Spleen (tissue), 7 donors: ENCODE data around the gene FSTL5.

ENCODE experiments used
- CTCF ChIP-seq, 11 experiments: fragments of 200-600 bp in 7 of 11; fragments of 450-650 bp in 4 of 11; sonication (generic) in 4 of 11; IDR thresholded peaks in 8 of 11; conservative IDR thresholded peaks in 3 of 11; 1 replicate in 7 of 11; 2 replicates in 4 of 11; pipeline versions ENCODE4 v1.4.0 to v1.8.0; 2016 to 2021; ENCODE audit warnings: antibody characterized with exemption in 11 of 11, inconsistent platforms in 4 of 11, mild to moderate bottlenecking in 1 of 11
- POLR2A ChIP-seq, 3 donors: fragments of 450-650 bp; IDR thresholded peaks; one replicate each; pipeline ENCODE4 v1.5.1; 2017; ENCODE audit warnings: antibody characterized with exemption in 3 of 3, mild to moderate bottlenecking in 1 of 3
- POLR2AphosphoS5 ChIP-seq, 3 donors: sonication (generic); formaldehyde crosslinking; IDR thresholded peaks; one replicate each; pipeline ENCODE4 v1.5.1; 2017; ENCODE audit warnings: antibody characterized with exemption in 3 of 3
- donor health status: DM: no; HTN: no; CAD: no; lungs with moderate emphysema.
- donor health status: DM: no; HTN: no; CAD: no.
- donor health status: DM: no; HTN: no; CAD: no.

- TF ChIP-seq CTCF (IDR thresholded peaks at IDR 0.05 in 8 of 11, conservative IDR thresholded peaks at IDR 0.05 in 3 of 11) (no peak), POLR2A (IDR thresholded peaks at IDR 0.05) (no peak), POLR2AphosphoS5 (IDR thresholded peaks at IDR 0.05) (no peak)
Measured at GRCh38 chr4:161813389-161813788, 350.4 kb downstream of the FSTL5 start.
